HCT116 (cell line): ENCODE results near the gene STK17A.

ENCODE experiments used
- EZH2 ChIP-seq: fragments of 200-600 bp; sonication (generic); IDR thresholded peaks from 2 replicates; pipeline ENCODE4 v1.6.1; 2017; ENCODE audit warnings: antibody characterized with exemption, mixed run types
- POLR2AphosphoS5 ChIP-seq: IDR thresholded peaks from 2 replicates; pipeline ENCODE4 v1.6.1; 2011; ENCODE audit warnings: mild to moderate bottlenecking, low read depth, low read length, moderate library complexity
- SIN3A ChIP-seq: IDR thresholded peaks from 2 replicates; pipeline ENCODE4 v1.6.1; 2012; ENCODE audit warnings: low read depth
- TF ChIP-seq, protein P1 (sequence below), 3 experiments: fragments of 200-600 bp in 1 of 3; sonication (generic) in 1 of 3; IDR thresholded peaks in 2 of 3; conservative IDR thresholded peaks in 1 of 3; 2 replicates each; pipeline ENCODE4 v1.5.1; 2012 to 2017; ENCODE audit warnings: low read depth in 2 of 3, low read length in 2 of 3, antibody characterized with exemption in 1 of 3, borderline replicate concordance in 1 of 3, control low read depth in 1 of 3, mild to moderate bottlenecking in 1 of 3, mixed read lengths in 1 of 3, mixed run types in 1 of 3, moderate library complexity in 1 of 3; ENCODE audit not compliant: insufficient read depth in 1 of 3
- TF ChIP-seq, protein P2 (sequence below): IDR thresholded peaks from 2 replicates; pipeline ENCODE4 v1.6.1; 2012

DNA sequence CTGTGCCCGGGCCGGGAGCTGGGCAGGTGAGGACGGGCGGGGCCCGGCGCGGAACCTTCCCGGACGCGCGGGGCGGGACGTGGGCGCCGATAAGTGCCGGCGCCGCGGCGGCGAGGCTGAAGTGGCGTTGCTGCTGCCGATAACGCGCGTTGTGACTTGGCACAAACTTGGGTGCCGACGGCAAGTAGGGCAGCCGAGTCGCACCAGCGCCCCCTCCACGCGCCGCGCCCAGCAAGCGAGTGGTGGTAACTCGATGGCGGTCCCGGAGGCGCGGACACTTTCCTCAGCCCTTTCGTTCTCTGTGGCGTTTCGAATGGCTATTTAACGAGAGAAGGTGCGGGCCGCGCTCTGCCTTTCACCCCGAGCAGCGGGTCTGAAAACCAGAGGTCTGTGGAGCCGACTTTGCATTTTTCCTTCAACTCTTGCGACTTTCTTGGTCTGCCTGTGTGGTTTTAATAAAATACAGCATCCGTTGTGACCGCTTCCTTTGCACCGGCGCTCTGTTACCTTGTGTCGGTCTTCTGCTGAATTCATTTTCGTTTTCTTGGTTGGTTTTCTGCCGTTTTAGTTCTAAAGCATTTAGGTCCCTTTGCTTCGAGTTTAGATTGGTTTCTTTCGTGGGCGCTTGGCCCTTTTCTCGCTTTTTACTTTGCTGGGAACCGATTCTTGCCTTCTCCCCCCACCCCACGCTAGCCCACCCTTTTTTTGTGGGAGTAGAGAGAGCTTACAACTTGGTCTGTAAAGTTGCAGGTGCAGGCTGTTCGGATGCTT lies 701 bp downstream of the STK17A start:
- no peak; the same call in 1 of the 2 replicates for TF ChIP-seq SIN3A
- TF ChIP-seq EZH2, result no peak
- peak; percentile 14; the same call in 1 of the 2 replicates for TF ChIP-seq POLR2AphosphoS5
- TF ChIP-seq, protein P1, sequence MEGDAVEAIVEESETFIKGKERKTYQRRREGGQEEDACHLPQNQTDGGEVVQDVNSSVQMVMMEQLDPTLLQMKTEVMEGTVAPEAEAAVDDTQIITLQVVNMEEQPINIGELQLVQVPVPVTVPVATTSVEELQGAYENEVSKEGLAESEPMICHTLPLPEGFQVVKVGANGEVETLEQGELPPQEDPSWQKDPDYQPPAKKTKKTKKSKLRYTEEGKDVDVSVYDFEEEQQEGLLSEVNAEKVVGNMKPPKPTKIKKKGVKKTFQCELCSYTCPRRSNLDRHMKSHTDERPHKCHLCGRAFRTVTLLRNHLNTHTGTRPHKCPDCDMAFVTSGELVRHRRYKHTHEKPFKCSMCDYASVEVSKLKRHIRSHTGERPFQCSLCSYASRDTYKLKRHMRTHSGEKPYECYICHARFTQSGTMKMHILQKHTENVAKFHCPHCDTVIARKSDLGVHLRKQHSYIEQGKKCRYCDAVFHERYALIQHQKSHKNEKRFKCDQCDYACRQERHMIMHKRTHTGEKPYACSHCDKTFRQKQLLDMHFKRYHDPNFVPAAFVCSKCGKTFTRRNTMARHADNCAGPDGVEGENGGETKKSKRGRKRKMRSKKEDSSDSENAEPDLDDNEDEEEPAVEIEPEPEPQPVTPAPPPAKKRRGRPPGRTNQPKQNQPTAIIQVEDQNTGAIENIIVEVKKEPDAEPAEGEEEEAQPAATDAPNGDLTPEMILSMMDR (IDR thresholded peaks at IDR 0.05 in 2 of 3, conservative IDR thresholded peaks at IDR 0.05 in 1 of 3; ENCODE audit: borderline replicate concordance in 1 of 3, insufficient read depth in 1 of 3, low read depth in 2 of 3, low read length in 2 of 3), result peak in 1 of 3 experiments; percentile 3; a peak in 1 of 6 replicates
- TF ChIP-seq, protein P2, sequence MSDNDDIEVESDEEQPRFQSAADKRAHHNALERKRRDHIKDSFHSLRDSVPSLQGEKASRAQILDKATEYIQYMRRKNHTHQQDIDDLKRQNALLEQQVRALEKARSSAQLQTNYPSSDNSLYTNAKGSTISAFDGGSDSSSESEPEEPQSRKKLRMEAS, result peak; percentile 51
